Glomerular visceral epithelial cell (primary cell): ENCODE results near the gene TGFB1.
A peak's percentile ranks its signal among the peaks of the same experiment; 100 is the strongest.
"Not testable (repeated sequence)": the region's sequence is repeated elsewhere in the genome, so short reads cannot be mapped to it uniquely, and the experiment has no call there.

ENCODE experiments used
- DNase-seq: peaks from one replicate; pipeline ENCODE4 v3.0.0-alpha.2; 2016; ENCODE audit errors: extremely low spot score

TGFB1 gene

DNA sequence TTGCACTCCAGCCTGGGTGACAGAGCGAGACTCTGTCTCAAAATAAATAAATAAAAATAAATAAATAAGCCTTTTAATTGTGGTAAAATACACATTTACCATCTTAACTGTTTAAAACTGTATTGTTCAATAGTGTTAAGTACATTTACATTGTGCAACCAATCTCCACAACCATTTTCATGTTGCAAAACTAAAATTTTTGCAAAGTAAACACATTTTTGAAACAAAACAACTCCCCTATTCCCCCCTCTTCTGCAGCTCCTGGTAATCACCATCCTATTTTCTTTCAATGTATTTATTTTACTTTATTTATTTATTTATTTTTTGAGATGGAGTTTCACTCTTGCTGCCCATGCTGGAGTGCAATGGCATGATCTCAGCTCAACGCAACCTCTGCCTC is 16.0 kb upstream of the TGFB1 start:
- DNase-seq, result no peak

DNA sequence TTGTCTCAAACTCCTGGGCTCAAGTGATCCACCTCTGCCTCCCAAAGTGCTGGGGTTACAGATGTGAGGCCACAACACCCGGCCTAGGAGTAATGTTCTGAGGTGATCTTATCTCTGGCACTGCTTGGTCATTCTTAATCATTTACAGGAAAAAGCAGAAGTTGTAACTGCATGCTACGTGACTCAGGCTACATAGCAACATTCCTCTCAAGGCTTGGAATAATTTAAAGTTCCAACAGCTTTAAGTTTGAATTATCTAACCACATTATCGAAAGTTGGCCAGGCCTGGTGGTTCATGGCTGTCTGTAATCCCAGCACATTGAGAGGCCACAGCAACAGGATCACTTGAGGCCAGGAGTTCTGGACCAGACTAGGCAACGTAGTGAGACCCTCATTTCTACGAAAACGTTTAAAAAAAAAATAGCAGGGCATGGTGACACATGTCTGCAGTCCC is 14.2 kb upstream of the TGFB1 start:
- peak; percentile 86 for DNase-seq

DNA sequence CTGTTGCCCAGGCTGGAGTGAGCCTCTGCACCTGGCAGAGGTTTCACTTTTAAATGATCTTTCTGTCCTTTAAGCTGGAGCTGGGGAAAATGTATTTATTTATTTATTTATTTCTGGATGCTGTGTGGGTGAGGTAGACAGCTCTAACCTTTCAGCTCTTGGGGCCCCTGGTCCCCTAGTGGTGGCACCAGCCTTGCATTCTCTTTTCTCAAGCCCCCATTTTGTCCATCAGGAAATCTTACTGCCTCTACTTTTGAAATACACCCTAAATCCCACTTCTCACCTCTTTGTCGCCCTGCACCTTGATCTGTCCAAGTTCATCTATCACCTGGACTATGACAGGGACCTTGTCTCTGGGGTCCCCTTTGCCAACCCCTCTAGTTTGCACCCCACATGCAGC is 12.4 kb upstream of the TGFB1 start:
- DNase-seq, result peak; percentile 28

DNA sequence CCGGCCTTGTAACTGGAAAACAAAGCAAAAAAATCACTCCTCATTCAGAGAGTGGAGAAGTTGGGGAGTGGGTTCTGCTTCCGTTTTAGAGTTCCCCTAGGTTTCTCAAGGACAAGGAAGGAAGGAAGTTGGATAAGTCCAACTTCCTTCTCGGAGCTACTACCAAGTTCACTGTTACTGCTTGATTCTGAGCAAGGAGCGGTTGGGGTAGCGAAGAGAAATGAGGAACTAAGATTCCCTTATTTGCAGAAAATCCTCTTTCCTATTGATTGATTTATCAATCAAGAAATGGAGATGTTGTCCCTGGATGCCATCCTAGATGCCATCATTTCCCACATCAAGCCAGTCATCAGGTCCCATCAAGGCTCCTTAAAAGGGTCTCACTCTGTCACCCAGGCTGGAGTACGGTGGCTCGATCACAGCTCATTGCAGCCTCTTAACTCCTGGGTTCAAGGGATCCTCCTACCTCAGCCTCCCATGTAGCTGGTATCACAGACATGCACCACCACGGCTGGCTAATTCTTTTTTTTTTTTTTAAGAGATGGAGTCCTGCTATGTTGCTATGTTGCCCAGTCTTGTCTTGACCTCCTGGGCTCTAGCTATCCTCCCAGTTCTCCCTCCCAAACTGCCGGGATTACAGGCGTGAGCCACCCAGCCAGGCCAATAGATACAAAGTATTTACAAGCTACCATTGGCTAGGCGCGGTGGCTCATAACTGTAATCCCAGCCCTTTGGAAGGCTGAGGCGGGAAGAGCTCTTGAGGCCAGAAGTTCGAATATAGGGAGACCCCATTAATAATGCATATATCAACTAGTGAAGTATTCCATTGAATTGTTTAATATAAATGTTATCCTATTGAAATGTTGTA is 11.0 kb upstream of the TGFB1 start:
- DNase-seq, result no peak

DNA sequence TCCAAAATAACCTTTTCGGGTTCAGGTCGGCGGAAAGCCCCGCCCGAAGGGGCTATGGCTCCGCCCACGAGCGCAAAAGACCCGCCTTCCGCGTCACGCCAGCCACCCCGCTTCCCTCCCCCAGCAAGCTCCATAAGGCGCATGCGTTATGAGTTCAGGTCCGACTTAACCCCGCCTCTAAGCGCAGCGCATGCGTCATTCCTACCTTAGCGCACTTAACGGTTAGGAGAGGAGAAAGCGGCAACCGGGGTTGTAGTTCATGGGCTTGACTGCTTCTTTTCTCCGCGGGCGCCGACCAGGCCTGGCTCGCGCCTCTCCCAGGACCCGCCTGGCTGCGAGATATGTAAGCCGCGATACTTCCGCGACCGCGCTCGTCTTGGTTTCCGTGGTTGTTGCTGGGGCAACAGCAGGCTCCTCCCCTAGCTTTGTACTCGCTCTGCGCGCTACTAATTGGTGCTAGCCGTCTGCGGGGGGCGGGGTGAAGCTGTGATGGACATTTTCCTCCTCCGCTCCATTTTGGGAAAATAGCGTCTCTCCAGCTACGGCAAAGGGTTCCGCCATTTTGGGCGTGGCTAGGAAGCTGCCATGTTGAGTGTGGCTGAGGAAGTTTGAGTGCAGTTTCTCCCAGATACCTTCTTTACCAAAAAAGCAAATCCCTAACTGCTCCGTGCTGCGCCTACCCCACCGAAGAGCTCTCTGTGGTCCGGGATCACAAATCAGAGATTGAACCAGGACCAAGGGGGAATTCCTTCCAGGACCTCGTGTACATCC is 10.2 kb upstream of the TGFB1 start, which contains the start of gene B9D2:
TSS of gene B9D2 (minus strand) at position 397 of the 771 bp plus-strand sequence. CDS start 630 bp downstream, outside the sequence.
- DNase-seq, result peak; percentile 98

DNA sequence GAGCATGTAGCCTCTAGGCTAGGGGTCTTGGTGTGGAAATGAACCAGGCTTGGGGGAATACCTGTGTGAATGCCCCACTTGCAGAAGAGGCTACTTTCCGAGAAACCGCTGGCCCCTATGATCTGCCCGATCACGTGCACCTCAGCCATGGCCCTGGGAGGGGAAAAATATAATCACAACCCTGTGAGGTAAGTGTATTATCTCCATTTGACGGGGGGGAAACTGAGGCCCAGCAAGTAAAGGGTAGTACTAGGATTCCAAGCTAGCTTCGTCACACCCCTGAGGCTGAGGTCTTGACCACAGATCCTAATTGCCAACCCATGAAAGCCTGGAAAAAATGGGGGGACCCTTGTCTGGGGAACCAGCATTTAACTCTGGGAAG is 9.6 kb upstream of the TGFB1 start:
- DNase-seq, result no peak

DNA sequence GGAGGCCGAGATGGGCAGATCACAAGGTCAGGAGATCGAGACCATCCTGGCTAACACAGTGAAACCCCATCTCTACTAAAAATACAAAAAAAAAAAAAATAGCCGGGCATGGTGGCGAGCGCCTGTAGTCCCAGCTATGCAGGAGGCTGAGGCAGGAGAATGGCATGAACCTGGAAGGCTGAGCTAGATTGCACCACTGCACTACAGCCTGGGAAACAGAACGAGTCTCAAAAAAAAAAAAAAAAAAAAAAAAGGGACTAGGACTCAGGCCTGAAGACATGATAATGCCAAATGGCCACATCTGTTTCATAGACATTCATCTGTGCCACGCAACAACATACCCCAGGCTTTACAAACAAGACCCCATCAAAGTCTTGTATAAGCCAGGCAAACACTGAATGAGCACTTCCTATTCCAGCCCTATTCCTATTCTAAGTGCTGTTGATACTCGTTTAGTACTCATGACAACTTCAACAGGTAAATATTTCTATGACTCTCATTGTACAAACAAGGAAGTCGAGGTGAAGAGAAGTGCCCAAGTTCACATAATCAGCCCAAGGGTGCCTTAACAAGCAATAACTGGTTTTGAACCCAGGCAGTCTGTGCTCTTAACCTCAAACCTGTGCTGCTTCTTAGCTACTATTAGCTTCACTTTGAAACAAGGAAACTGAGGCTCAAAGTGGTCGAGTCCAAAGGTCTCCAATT is 8.6 kb upstream of the TGFB1 start:
- no peak for DNase-seq

DNA sequence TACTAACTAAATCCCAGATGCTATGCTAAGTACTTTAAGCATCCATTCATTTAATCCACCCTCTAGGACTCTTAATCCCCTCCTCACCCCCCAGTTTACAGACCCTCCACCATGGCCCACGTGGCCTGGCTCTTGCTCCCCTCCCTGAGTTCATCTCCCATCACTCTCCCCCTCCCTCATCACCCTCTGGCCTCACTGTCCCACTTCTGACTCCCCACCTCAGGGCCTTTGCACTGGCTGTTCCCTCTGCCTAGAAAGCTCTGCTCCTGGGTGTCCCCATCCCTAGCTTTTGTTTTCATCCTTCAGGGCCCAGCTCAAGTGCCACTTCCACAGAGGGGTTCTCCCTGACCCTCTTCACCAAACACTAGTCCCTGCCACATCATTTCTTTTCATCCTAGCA is 6.0 kb upstream of the TGFB1 start:
- DNase-seq, result no peak

DNA sequence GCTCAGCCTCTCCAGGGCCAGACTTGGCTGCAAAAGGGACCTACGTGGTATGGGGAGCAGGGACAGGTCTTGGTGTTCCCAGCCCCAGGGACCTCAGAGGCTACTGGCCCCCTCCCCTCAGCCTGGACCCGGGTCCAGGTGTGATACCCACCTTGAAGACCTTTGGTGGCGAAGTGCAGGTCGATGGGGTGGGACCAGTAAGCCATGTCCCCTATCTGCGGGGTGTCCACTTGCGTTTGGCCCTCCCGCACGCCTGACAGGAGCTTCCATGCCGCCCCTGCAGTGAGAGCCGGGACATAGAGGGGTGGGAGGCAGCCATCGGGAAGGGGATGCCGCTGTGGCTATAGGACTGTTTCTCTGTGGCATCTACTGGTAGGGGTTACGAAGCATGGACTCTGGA is 4.0 kb upstream of the TGFB1 start:
- no peak for DNase-seq

DNA sequence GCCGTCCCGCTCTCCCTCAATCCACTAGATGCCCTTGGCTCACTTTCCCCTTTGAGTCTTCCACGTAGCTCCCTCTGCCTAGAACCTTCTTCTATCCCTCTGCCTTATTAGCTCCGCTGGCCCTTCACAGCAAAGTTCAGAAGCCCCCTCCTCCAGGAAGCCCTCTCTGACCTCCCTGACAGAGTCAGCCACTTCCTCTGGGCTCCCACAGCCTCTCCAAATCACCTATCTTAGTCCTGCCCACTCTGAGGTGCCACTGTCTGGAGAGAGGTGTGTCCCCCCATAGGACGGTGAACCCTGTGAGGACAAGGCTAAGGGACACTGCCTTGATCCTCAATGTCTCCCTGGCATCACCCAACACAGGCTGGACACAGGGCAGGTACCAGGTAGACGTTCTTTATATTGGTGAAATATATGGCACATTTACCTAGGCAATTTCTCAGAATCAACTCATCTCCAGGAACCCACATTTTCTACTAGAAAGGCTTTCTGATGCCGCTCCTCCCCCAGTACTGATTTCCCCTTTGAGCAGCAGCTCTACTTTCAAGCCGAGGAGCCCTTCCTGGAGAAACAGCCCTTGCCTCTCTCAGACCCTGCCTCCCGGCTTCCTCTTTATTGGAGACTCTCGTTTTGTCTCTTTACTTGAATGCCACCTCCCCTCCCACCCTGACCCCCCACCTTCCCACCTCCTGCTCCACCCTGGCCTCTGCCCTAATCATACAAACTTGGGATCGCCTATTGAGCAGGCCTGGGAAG is 3.4 kb upstream of the TGFB1 start:
- no peak for DNase-seq

DNA sequence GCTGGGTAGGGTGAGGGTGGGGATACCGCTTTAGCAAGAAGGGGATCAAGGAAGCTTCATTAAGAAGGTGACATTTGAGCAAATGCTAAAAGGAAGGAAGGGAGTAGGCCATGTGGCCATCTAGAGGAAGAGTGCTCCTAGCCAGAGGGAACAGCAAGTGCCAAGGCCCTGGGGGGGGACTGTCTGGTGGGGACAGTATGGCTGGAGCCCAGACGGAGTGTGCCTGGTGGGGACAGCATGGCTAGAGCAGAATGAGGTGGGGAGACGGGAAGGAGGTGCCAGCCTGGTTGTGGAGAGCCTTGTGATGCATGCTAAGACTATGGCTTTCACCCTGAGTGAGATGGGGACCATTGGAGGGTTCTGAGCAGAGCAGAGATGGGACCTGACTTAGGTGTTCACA is 2.1 kb upstream of the TGFB1 start:
- DNase-seq, result no peak

DNA sequence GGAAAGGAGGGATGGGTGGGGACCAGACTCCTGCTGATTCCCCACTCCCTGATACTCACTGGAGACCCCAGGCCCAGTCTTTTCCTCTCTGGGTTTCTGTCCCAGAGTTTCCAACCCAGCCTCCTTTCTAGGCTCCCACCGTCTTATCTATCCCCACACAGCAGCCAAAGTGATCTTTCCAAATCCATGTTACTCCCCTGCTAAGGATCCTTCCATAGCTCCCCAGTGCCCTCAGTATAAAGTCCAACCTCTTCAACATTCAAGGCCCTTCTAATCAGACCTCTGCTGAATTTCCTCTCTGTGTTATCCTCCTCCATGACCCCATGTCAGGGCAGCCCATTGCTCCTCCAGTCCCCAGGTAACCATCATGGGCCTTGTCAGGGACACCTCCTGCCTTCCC is 1.3 kb upstream of the TGFB1 start:
- no peak for DNase-seq

DNA sequence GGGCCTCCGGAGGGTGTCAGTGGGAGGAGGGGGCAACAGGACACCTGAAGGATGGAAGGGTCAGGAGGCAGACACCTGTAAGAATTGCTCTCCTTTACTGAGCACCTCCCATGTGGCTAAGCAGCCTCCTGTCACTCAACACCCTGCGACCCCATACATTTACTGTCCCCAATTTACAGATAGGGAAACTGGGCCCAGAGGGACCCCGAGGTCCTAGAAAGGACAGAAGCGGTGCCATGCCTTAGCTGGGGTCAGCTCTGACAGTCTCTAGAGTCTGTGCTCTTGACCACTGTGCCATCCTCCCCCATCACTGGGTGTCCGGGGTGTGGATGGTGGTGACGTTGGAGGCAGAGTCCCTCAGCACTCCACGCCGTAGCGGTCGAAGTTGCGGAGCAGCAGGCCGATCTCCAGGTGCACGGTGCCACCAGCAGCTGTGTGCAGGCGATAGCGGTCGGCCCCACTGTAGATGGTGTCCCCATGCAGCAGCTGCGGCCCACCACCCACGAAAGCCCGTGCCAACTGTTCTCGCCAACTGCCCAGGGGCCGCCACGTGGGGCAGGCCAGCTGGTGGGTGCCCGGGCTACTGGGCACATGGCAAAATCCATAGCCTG is 726 bp upstream of the TGFB1 start:
- DNase-seq, result no peak

DNA sequence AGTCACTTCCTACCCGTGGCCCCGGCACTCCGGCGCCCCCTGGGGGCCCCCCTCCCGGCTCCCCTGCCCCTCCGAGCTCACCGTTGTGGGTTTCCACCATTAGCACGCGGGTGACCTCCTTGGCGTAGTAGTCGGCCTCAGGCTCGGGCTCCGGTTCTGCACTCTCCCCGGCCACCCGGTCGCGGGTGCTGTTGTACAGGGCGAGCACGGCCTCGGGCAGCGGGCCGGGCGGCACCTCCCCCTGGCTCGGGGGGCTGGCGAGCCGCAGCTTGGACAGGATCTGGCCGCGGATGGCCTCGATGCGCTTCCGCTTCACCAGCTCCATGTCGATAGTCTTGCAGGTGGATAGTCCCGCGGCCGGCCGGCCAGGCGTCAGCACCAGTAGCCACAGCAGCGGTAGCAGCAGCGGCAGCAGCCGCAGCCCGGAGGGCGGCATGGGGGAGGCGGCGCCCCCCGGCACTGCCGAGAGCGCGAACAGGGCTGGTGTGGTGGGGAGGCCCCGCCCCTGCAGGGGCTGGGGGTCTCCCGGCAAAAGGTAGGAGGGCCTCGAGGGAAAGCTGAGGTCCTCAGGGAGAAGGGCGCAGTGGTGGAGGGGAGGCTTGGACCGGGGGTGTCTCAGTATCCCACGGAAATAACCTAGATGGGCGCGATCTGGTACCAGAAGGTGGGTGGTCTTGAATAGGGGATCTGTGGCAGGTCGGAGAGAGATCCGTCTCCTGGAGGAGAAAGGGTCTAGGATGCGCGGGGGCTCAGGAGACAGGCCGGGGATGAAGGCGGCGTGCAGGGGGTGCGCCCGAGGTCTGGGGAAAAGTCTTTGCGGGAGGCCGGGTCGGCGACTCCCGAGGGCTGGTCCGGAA is 885 bp downstream of the TGFB1 start:
- peak; percentile 74 for DNase-seq

DNA sequence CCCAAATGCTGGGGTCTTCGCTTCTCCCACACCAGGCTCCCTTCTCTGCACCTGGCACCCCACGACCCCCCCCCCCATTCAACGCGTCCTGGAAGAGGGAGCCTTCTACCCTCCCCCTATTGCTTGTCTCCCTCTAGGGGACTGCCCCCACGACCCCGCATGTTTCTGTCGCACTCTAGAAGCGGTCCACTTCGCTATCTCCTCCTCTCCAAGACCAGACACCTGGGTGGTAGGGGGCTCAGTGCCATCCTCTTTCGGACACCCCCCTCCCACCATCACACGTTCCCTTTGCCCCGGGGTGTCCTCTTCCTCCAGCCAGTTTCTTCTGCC is 1.5 kb downstream of the TGFB1 start:
- DNase-seq, result no peak

DNA sequence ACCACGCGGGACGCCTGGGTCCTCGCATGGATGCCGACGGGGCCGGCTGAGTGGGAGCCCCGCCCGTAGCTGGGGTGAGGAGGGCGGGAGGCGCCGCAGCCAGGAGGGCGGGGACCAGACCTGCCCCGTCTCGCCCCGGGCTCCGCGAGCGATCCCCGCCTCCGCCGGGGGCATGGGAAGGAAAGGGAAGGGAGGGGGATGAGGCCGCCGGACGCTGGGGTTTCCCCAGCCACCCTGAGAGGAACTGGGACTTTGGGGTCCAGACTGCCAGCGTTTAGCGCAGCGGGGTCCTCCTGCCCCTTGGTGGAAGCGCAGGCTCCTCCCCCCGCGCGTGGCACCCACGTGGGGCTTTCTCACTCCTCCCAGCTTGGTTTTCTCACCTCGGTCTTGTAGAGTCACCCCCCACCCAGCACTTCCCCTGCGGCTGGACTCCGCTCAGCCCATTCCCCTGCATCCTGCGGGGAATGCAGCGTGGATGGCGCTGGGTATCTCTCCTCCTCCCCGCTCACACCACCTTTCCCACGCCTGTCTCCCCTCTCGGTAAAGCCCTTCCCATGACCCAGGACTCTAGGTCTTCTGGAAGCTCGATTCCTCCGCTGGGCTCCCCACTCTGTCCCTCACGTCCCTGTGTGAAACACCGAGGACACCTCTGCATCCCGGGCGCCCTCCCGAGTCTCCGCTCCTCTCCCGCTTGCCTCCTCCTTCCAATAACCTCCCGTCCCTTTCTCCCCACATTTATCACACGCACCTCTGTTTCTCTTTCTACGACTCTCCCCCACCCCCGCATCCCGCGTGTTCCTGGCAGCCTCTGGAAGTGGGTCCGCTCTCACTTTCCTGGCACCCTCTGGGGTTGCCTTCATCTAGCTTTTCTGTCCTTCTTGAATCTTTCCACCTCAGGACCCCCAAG is 2.1 kb downstream of the TGFB1 start:
- peak; percentile 70 for DNase-seq

DNA sequence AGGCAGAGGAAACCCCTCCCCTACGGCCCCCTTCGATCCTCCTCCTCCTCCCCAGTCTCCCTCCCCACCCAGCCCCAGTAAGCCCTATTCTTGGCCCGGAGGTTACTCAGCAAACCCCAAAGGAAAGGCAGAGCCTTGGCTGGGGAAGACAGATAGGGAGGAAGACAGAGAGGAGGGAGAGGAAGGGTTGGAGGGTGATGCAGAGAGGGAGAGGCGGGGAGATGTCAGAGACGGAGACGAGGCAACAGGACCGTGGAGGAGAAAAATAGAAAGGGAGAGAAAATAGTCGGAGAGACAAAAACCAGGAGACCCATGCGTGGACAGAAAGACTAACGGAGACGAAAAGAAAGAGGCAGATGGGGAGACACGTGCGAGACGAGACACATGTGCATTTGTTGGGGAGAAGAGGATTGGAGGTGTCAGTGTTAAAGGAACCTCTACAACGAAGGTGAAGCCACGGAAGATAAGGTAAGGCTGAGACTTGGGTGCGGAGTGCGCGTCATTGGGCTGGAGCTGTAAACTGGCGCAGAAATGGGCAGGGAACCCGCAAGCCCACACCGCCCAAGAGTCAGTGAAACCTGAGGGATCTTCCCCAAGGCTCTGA is 2.9 kb downstream of the TGFB1 start:
- DNase-seq, result peak; percentile 18

DNA sequence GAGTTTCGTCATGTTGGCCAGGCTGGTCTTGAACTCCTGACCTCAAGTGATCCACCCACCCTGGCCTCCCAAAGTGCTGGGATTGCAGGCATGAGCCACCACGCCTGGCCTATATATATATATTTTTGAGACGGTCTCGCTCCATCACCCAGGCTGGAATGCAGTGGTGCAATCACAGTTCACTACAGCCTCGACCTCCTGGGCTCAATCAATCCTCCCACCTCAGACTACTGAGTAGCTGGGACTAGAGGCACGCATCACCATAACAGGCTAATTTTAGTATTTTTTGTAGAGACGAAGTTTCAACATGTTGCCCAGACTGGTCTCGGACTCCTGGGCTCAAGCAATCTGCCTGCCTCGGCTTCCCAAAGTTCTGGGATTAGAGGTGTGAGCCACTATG is 6.8 kb downstream of the TGFB1 start:
- not testable (repeated sequence) for DNase-seq

DNA sequence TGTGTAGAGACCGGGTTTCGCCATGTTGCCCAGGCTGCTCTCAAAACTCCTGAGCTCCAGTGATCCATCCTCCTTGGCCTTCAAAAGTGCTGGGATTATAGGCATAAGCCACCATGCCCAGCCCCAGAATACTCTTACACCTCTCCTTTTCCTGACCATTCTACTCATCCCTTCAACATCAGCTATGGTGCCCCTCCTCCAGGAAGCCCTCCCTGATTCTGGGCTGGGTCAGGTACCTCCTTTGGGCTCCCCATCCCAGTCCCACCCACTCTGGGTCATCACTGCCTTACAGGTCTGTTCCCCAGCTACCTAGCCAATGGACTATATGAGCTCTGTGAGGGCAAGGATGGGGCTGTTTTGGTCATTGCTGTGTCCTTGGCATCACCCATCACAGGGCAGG is 9.6 kb downstream of the TGFB1 start:
- DNase-seq, result no peak
